ENCODE data around the gene GBA3. TPM values are rescaled to one million over a fixed set of nuclear protein-coding genes. Genes with fewer than 3 reads are reported as not detected.

GBA3 gene
- total and polyA plus RNA-seq, 2 of the 8 experiments (the other 6 are each of a cell fraction or from before 2014, with no cell fraction given): not detected

DNA sequence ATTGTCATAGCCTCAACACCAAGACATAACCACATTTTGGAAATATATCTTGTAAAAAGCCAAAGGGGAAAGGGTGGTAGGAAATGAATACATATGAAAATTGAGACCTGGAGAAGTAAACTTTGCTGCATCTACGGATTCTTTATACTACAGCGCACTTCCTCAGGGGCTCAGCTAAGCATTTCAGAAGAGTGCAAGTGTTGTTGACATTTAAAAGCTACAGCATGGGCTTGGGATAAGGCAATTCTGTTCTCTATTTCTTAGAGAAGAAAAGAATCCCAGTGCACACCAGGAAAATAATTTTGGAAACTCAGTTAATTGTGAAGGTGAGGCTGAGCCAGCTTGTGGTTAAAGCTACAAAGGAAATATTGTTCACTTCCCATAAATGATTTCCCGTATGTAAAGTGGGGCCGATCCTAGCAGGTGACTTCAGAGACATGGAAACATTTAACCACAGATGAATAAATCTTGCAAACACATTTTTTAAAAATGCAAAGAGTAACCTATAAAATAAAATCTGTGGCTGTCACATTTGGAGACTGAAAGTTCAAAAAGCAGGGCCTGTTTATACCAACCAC lies 12.6 kb upstream of the GBA3 start:
- Histone ChIP-seq H2BK20ac (ENCODE audit: low read length) (no peak overlapping the region), H3K14ac (ENCODE audit: insufficient read length) (no peak overlapping the region), H3K4me3 (ENCODE audit: extremely low read depth in 1 of 4, insufficient read depth in 2 of 4, low read depth in 3 of 4, low read length in 4 of 4) (no peak overlapping the region), H2BK12ac (ENCODE audit: low read depth, low read length) (no peak overlapping the region), H2BK15ac (ENCODE audit: low read length) (no peak overlapping the region), H2AK5ac (ENCODE audit: low read depth, low read length) (no peak overlapping the region), H3K9me3 (ENCODE audit: insufficient read depth in 2 of 2, low read depth in 1 of 2, low read length in 1 of 2) (no peaks in the 10 kb centered on the region), H4K91ac (replicated peaks; ENCODE audit: insufficient read length, low read length) (no peak overlapping the region), H2BK5ac (ENCODE audit: low read depth, low read length) (no peak overlapping the region), H3K4me2 (ENCODE audit: insufficient read depth in 1 of 2, low read depth in 2 of 2, low read length in 2 of 2) (no peak overlapping the region), H3K79me1 (ENCODE audit: low read depth, low read length) (no peaks in the 10 kb centered on the region), H3K56ac (replicated peaks; ENCODE audit: insufficient read length, low read depth, low read length) (no peak overlapping the region), H4K8ac (ENCODE audit: extremely low read depth, insufficient read depth, low read length) (no peak overlapping the region), H3K27me3 (replicated peaks in 1 of 4; ENCODE audit: control insufficient read depth in 3 of 4, extremely low read depth in 1 of 4, insufficient read depth in 3 of 4, low read length in 3 of 4) (peaks cover 0 to 1% (median 0%) of the 10 kb centered on the region in 4 experiments; a peak in 1 of 7 replicates), H3K4ac (replicated peaks; ENCODE audit: insufficient read length, low read depth, low read length) (no peak overlapping the region), H3K18ac (ENCODE audit: extremely low read depth, low read length) (no peak overlapping the region), H4K20me1 (replicated peaks in 1 of 2; ENCODE audit: control insufficient read depth in 1 of 2, insufficient read depth in 2 of 2, low read length in 2 of 2) (no peaks in the 10 kb centered on the region), H3K9ac (replicated peaks in 1 of 4; ENCODE audit: extremely low read depth in 1 of 4, low read depth in 3 of 4, low read length in 3 of 4) (no peak overlapping the region), H4K5ac (ENCODE audit: insufficient read length, low read depth, low read length) (no peak overlapping the region), H3K27ac (ENCODE audit: low read depth, low read length) (no peak overlapping the region), H2AFZ (ENCODE audit: low read length) (no peak overlapping the region), H3K23ac (ENCODE audit: insufficient read length) (no peak overlapping the region), H3K79me2 (ENCODE audit: control insufficient read depth in 1 of 2, insufficient read depth in 2 of 2, low read length in 2 of 2) (no peaks in the 10 kb centered on the region), H3K4me1 (replicated peaks in 1 of 4; ENCODE audit: control insufficient read depth in 3 of 4, insufficient read depth in 4 of 4, low read length in 3 of 4) (no peaks in the 10 kb centered on the region), H3K23me2 (ENCODE audit: low read depth, low read length) (no peaks in the 10 kb centered on the region), H2BK120ac (replicated peaks; ENCODE audit: low read depth, low read length) (no peak overlapping the region), H3K36me3 (ENCODE audit: control insufficient read depth in 2 of 4, insufficient read depth in 4 of 4, low read length in 3 of 4) (no peaks in the 10 kb centered on the region)
- 89% methylated on average over 4 of the region's 4 CpGs; no CpG with 5 or more reads in 1 of the 2 experiments for WGBS, 2 experiments (ENCODE audit: extremely low coverage in 1 of 2, insufficient coverage in 1 of 2, insufficient read length in 1 of 2, insufficient replicate concordance in 2 of 2, low coverage in 1 of 2, low lambda C conversion rate in 2 of 2, missing lambda C conversion rate in 1 of 2)
- FAIRE-seq (no peak), DNase-seq (ENCODE audit: low read depth in 1 of 2, low spot score in 2 of 2) (no peak)
- POLR2A ChIA-PET (ENCODE audit: partially characterized antibody): interaction anchor here (0.8 kb wide), 1 partner anchor 291 kb away, joined by 3 read pairs; no protein-coding TSS in a partner anchor
- TF ChIP-seq SIRT6 (IDR thresholded peaks at IDR 0.05; ENCODE audit: low read length): no peak
- no peak for TF ChIP-seq EP300 (IDR thresholded peaks at IDR 0.05; ENCODE audit: borderline replicate concordance in 1 of 2, low read depth in 2 of 2, low read length in 2 of 2)
- no peak for TF ChIP-seq EGR1 (IDR thresholded peaks at IDR 0.05; ENCODE audit: borderline replicate concordance, low read depth, low read length)
- no peak for TF ChIP-seq CTBP2 (IDR thresholded peaks at IDR 0.05; ENCODE audit: borderline replicate concordance, insufficient read depth, insufficient read length, low read length)
- no peak for TF ChIP-seq BRCA1 (IDR thresholded peaks at IDR 0.05; ENCODE audit: low read depth, low read length)
- TF ChIP-seq KDM4A (IDR thresholded peaks at IDR 0.05; ENCODE audit: low read depth, low read length, severe bottlenecking): no peak
- TF ChIP-seq ZNF274 (IDR thresholded peaks at IDR 0.05; ENCODE audit: borderline replicate concordance, extremely low read depth, low read length): no peak
- TF ChIP-seq SAP30 (IDR thresholded peaks at IDR 0.05; ENCODE audit: insufficient read depth, insufficient replicate concordance, low read length): no peak
- no peak for TF ChIP-seq RBBP5 (IDR thresholded peaks at IDR 0.05; ENCODE audit: borderline replicate concordance, low read depth, low read length)
- TF ChIP-seq KDM1A (IDR thresholded peaks at IDR 0.05; ENCODE audit: borderline replicate concordance, low read length): no peak
- CTCF ChIA-PET (ENCODE audit: partially characterized antibody): interaction anchor here (0.5 to 2.1 kb wide), 8 partner anchors 10 to 668 kb away, joined by 3 to 9 read pairs (median 3); partner anchors contain the start of gene GBA3
